Stimulated activated CD4-positive, alpha-beta T cell treated with anti-CD3 and anti-CD28 coated beads, Interleukin-1b, Interleukin-23, amount 100 ng/mL, for 48 hours (primary cell): ENCODE data around the gene SYCE3.

Experiments used
- DNase-seq: peaks from one replicate; pipeline ENCODE4 v3.0.0-alpha.2; 2020

The SYCE3 gene

DNA sequence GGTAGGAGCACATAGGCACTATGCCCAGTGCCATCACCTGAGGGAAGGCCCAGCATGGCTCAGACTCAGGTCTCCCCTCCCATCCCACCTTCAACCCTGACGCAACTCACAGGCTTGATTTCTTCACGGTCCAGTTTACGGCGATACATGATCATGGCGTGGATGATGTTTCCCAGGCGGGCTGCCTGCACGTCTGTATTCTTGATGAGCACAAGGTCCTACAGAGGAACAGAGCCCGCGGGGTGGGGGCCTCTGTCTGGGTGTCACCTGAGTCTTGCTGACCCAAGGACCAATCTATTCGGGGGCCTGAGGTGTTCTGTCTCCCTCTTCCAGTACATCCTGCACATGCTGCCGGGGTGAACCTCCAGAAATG is 11.7 kb upstream of the SYCE3 start:
- no peak for DNase-seq

DNA sequence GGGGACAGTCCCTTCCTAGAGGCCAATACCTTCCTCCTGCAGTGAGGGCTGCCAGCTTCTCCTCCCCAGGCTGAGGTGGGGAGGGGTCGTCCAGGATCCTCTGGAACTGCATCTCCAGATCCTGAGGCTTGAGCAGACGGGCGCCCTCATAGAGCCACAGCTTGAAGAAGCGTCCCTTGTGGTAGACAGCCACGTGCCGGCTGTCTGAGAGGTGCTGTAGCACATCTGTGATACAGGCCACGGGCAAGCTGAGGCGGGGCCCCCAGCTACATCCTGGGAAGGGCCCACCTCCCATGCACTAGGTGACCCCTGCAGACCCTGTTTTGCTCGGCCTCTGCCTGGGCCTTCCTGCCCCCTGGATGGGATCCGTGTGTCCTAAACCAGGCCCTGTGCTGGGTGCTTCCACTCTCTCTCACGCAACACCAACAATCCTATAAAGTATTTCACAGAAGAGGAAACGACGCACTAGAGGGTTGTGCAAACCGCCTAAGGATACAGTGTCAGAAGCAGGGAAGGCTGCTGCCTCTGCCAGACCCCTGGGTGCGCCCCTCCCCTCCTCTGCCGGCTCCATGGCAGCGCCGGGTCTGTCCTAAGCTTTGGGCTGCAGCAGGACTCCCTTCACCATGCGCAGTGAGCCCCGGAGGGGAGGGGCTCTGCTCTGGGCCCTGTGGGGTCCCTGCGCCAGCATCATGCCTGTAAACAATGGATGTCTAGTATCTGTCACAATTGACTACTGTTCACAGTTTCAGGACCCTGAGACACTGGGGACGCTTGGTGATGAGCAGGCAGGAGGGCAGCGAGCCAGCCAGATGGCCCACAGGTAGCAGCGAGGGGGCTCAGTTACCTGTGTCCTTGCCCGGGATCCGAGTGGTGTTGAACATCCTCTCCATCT is 11.0 kb upstream of the SYCE3 start:
- no peak for DNase-seq

DNA sequence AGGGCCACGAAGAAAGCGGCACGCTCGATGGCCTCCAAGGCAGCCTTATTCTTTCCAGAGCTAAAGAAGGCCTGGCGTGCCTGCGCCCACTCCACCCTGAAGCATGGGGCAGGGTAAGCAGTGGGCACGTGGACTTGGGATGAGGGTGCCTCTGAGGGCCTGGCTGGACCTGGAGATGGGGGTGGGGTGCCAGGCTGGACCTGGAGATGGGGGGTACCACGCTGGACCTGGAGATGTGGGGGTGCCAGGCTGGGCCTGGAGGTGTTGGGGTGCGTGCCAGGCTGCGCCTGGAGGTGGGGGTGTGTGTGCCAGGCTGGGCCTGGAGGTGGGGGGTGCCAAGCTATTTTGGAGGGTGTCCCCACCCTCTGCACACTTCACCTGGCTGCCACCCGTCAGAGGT is 10.2 kb upstream of the SYCE3 start:
- no peak for DNase-seq

DNA sequence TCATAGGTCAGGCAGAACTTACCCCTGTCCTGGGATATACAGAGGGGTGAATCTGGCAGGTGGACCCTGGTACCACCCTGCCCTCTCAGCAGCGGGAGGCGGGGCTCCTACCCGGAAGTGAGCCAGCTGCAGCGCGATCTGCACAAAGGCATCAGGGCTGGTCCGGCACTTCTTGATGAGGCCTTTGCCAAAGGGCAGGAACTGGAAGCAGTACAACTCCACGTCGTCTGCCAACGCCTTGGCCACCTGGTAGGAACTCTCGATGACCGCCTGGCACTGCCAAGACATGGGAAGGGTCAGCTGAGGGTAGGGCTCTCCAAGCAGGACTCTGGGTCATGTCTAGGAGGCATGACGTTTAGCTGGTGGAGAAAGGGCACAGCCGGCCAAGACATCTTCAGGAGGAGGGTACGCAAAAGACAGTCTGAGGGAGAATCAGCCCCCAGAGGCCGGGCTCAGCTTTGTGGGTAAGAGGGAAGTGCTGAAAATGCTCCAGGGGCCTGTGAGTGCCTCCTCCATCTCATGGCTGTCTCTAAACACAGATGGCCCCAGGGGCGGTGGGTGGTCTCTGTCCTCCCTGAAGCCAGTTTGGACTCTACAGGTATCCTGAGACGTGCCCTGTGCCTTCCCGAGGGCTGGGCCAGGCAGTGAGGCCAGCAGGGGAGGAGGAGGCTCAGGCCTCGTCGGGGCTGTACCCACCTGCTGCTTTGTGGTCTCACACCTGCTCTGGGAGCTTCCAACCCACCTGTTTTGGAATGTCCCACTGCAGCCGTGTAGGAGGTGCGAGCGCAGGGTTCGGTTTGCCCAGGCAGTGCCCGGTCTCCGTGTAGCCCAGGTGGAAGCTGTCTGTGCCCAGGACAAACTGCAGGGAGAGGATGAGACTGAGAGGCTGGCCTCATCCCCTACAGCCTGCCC is 8.8 kb upstream of the SYCE3 start:
- DNase-seq, result no peak

- no peak for DNase-seq
Measured at GRCh38 chr22:50570861-50571260, 8.1 kb upstream of the SYCE3 start.

DNA sequence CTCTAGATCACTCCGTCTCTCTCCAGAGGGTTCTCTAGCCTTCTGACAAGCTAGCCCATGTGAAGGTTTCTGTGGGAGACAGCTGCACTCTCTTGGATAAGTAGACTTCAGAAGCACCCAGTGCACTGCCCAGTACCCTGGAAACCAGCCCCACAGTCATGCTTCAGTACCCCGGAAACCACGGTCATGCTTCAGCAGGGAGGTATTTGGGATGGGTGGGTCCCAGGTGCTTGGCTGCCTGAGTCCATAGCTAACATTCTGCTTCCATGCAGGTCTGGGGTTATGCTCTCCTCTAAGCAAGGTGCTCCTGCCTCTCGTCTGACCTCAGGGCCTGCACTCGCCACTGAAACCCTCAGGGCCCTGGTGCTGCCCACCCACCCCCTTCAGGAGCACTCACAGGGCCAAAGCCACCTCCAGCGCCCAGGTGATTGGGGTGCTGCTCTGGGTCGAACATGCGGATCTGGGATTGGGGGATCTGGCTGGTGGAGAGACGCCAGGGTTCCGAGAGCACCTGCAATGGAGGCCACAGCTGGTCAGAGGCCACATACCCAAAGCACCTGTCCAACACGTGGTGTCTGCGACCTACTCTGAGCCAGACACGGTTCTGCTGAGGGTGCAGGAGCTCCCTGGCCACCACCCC is 7.3 kb upstream of the SYCE3 start:
- no peak for DNase-seq

DNA sequence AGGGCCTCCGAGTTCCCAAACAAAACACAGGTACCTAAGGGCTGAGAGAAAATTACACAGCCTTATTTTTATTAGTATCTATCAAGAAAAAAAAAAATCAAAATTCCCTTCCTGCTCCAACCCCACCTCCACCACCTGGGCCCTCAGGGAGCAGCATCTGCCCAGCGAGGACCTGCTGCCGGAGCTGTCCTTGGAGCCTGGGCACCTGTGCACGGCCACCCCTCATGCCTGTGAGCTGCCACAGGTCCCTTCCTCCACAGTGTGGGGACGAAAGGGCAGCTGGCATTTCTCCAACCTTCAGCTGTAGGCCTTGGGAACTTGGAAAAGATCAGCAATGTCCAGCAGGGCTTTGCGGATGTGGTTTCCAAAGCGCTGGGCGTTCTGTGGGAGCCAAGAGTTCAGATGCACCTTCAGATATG is 6.3 kb upstream of the SYCE3 start:
- DNase-seq, result no peak

DNA sequence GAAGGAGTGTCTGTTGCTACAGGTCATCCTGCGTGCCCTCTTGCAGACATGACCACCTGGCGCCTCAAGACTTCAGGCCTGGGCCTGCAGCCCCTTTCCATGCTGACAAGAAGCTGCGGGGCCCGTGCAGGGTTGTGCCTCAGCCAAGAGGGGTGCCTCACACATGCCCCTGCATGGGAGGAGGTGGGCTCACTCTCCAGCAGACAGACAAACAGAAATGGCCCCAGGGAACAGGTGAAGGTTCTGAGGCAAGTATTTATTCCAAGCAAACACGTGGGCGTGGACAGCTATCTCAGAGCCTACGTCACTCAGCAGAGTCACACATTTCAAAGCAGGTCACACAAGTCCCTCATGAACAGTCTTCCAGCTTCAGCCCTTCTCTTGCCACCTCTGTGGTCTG is 5.9 kb upstream of the SYCE3 start:
- no peak for DNase-seq

DNA sequence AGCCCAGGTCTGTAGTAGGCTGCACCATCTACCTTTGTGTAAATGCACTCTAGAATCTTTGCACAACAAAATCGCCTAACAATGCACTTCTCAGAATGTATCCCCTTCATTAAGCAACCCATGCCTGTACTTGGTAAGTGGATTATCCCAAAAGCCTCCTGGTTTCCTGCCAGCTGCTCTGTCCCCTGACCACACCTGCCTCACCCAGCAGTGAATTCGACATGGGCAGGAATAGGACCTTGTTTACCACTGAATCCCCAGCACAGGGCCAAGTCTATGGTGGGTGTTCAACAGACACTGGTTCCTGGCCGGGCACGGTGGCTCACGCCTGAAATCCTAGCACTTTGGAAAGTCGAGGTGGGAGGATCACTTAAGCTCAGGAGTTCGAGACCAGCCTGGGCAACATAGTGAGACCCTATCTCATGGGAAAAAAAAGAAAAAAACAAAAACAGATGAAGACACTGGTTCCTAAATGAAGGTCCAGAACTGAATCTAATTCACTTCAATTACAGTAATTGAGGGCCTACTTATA is 5.1 kb upstream of the SYCE3 start:
- no peak for DNase-seq

GRCh38 chr22:50564289-50564688 is 1.6 kb upstream of the SYCE3 start:
- DNase-seq, result no peak

GRCh38 chr22:50563413-50564160 is 868 bp upstream of the SYCE3 start:
- DNase-seq, result no peak

DNA sequence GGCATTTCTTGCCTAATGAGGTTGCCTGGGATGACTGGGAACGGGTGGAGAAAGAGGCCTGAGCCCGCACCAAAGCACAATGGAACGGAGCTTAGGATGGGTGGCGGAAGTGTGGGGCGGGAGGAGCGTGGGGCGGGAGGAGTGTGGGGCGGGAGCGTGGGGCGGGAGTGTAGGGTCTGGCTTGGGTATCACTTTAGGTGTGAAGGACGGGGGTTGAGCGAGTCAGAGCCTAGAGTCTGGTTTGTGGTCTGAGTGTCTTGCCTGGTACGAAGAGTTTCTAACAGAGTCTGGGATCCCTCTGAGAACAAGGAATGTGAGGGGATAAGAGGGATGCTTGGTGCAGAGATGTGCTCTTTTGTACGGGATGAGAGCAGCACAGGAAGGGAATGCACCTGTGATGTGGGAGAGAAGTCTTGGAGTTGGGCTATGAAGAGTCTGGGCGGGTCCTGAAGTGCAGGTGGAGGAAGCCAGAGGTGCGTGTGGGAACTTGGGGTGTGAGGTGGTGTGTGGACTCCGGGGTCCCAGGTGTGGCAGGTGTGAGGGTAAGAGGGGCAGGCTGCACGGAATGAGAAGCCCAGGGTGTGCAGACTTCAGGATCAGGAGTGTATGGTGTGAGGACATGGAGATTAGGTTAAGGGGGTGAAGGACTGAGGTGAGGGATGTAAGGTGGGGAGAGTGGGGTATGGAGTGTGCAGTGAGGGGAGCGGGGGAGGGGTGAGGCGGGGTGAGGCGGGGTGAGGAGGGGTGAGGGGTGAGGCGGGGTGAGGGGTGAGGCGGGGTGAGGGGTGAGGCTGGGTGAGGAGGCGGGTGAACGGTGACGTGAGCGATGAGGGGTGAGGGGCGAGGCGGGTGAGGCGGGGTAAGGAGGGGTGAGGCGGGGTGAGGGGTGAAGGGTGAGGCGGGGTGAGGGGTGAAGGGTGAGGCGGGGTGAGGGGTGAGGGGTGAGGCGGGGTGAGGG is 1.0 kb downstream of the SYCE3 start:
- no peak for DNase-seq

DNA sequence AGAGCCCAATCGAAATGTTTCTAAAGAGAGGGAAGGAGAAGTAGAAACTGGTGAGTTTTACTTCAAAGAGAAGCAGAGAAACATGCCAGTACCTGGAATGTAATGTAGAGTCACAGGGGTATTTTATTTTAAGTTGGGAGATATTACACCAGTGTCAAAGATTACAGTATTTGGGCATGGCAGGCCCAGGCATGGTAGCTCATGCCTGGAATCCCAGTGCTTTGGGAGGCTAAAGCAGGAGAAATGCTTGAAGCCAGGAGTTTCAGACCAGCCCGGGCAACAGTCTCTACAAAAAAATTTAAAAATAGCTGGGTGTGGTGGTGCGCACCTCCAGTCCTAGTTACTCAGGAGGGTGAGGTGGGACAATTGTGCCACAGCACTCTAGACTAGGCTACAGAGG is 2.7 kb downstream of the SYCE3 start:
- no peak for DNase-seq

DNA sequence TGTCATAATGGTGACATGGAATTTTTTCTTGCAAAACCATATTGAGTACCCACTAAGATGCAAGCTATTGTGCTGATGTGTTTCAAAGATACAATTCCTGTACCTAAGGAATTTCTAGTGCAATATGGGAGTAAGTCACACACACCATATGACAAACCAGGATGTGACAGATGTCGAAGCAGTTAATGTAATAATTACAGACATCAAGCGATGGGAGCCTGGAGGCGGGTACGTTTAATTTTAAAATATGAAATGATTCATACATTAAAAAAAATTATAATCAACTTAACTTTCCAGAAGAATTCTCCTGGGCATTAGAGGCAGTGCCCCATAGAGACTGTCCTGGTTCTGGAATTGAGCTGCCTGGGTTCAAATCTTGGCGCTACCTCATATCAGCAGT is 6.0 kb downstream of the SYCE3 start:
- no peak for DNase-seq

DNA sequence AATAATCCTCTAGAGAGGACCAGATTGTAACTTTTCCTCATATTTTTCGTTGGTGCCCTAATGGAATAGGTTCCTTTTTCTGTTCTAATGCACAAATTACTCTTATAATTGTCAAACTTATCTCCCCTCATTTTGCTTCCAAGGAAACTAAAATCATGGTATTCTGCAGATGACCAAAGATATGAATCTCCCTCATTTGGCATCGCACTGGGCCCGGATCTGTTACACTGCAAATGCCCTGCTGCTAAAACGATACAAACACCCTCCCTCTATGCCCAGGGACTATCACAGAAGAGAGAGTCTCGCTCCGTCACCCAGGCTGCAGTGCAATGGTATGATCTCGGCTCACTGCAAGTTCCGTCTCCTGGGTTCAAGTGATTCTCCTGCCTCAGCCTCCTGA is 9.4 kb downstream of the SYCE3 start:
- DNase-seq, result no peak

GRCh38 chr22:50551160-50551752 is 11.5 kb downstream of the SYCE3 start:
- DNase-seq, result no peak

GRCh38 chr22:50550395-50550794 is 12.3 kb downstream of the SYCE3 start:
- no peak for DNase-seq

- DNase-seq, result no peak
Measured at GRCh38 chr22:50548921-50549790, 13.6 kb downstream of the SYCE3 start.

GRCh38 chr22:50548040-50548920 is 14.4 kb downstream of the SYCE3 start:
- DNase-seq, result peak; percentile 45
